Caco-2 (cell line): Measurements from ENCODE around the gene POU4F1. TPM values are rescaled to one million over a fixed set of nuclear protein-coding genes. Genes with fewer than 3 reads are reported as not detected.

Experiments
- BruUV-seq: library from RNA; stranded (reverse); fragments of 400-500 nt; replicated peaks from 2 replicates; lab custom pipeline; 2021; lab: Mats Ljungman, UMichigan
- CTCF ChIA-PET: fragments of 300-600 bp; sonication (Branson Sonifier 250); formaldehyde crosslinking; loops from one replicate; lab custom pipeline; 2022; ENCODE audit warnings: antibody characterized with exemption; lab: Charles Lee
- POLR2A ChIA-PET: fragments of 300-600 bp; sonication (Branson Sonifier 250); formaldehyde crosslinking; loops from one replicate; lab custom pipeline; 2022; ENCODE audit warnings: antibody characterized with exemption; lab: Charles Lee
- DNase-seq, 2 experiments: peaks; one replicate each; pipeline versions ENCODE4 v3.0.0 to v3.0.0-alpha.2; 2020 to 2022
- H3K27me3 ChIP-seq: replicated peaks from 2 replicates; pipeline ENCODE4 v1.6.0; 2011; ENCODE audit warnings: low read length; ENCODE audit not compliant: control insufficient read depth, insufficient read depth
- H3K36me3 ChIP-seq: 2 replicates; pipeline ENCODE4 v1.5.1; 2011; ENCODE audit warnings: low read length; ENCODE audit not compliant: control insufficient read depth, insufficient read depth
- H3K4me1 ChIP-seq: fragments of 250-450 bp; sonication (Bioruptor Pico); 2 replicates; pipeline ENCODE4 v1.5.1; 2020; ENCODE audit warnings: mild to moderate bottlenecking
- H3K4me3 ChIP-seq: 2 replicates; pipeline ENCODE4 v1.5.1; 2011; ENCODE audit warnings: low read depth, mild to moderate bottlenecking, control low read depth, low read length
- H3K9me3 ChIP-seq: fragments of 250-450 bp; sonication (Bioruptor Pico); 2 replicates; pipeline ENCODE4 v1.5.1; 2020; ENCODE audit warnings: mild to moderate bottlenecking, moderate library complexity
- H3K27ac Mint-ChIP-seq: one replicate; pipeline ENCODE4 v1.8.0; 2022; ENCODE audit warnings: mixed read lengths; ENCODE audit not compliant: unreplicated experiment
- H3K27me3 Mint-ChIP-seq: one replicate; pipeline ENCODE4 v1.8.0; 2022; ENCODE audit warnings: mixed read lengths; ENCODE audit not compliant: insufficient read depth, unreplicated experiment
- H3K36me3 Mint-ChIP-seq: one replicate; pipeline ENCODE4 v1.8.0; 2022; ENCODE audit warnings: mild to moderate bottlenecking, mixed read lengths; ENCODE audit not compliant: insufficient read depth, unreplicated experiment
- H3K4me1 Mint-ChIP-seq: one replicate; pipeline ENCODE4 v1.8.0; 2022; ENCODE audit warnings: low read depth, mixed read lengths; ENCODE audit not compliant: unreplicated experiment
- H3K4me3 Mint-ChIP-seq: one replicate; pipeline ENCODE4 v1.8.0; 2022; ENCODE audit warnings: mild to moderate bottlenecking, moderate library complexity, mixed read lengths; ENCODE audit not compliant: unreplicated experiment
- H3K9me3 Mint-ChIP-seq: one replicate; pipeline ENCODE4 v1.8.0; 2022; ENCODE audit warnings: mixed read lengths; ENCODE audit not compliant: unreplicated experiment
- intact Hi-C: fragments of 100-400 bp; cut with micrococcal nuclease; formaldehyde crosslinking; loops from one replicate; pipeline ENCODE4 v1.10.0; 2022; ENCODE audit not compliant: unreplicated experiment
- total RNA-seq: library from RNA; stranded (reverse); gene quantifications from 2 replicates; pipeline ENCODE4 v1.2.3, GENCODE V29; 2022
- TF ChIP-seq, protein P1 (sequence below), 2 experiments: fragments of 200-600 bp in 1 of 2; IDR thresholded peaks; 1 replicate in 1 of 2; 2 replicates in 1 of 2; pipeline versions ENCODE4 v1.5.1 to v1.8.0; 2011 to 2022; ENCODE audit warnings: antibody characterized with exemption in 1 of 2, control low read depth in 1 of 2, inconsistent platforms in 1 of 2, low read depth in 1 of 2, low read length in 1 of 2, mild to moderate bottlenecking in 1 of 2, moderate library complexity in 1 of 2; ENCODE audit not compliant: insufficient read depth in 1 of 2, severe bottlenecking in 1 of 2, unreplicated experiment in 1 of 2

The POU4F1 gene
- total RNA-seq, 1 experiment from 2014 or later: 8.1 TPM

DNA sequence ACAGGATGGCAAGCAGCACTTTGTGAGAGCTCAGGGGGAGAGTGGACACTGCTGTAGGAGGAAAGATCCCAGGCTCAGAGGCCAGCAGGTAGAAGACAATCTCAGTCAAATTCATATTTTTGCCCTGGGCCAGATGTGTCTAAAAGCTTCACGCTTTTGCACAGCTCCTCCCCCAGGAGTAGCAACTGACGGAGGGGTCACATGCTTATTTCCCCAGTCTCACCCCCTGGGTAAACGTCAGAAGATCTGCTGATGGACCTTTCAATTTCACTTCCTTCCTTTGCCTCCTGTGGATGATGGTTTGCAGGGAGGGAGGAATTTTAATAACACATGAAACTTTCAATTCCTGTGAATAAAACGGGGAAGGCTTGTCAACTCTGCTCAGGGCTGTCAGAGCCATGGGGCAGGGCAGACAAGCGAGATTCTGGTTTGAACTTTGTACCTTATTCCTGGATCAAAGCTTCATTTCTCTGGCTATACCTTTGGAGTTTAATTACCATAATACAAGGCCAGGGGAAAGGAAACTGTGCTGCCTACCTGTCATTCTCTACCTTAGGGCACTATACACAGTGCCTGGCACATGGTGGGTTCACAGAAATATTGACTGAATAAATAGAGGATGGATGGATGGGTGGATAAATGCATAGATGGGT, 41.0 kb downstream of the POU4F1 start:
- H3K9me3 Mint-ChIP-seq: no peaks in the 10 kb centered on the region
- CTCF ChIA-PET: no interaction called here
- DNase-seq: no peak
- TF ChIP-seq, protein P1, sequence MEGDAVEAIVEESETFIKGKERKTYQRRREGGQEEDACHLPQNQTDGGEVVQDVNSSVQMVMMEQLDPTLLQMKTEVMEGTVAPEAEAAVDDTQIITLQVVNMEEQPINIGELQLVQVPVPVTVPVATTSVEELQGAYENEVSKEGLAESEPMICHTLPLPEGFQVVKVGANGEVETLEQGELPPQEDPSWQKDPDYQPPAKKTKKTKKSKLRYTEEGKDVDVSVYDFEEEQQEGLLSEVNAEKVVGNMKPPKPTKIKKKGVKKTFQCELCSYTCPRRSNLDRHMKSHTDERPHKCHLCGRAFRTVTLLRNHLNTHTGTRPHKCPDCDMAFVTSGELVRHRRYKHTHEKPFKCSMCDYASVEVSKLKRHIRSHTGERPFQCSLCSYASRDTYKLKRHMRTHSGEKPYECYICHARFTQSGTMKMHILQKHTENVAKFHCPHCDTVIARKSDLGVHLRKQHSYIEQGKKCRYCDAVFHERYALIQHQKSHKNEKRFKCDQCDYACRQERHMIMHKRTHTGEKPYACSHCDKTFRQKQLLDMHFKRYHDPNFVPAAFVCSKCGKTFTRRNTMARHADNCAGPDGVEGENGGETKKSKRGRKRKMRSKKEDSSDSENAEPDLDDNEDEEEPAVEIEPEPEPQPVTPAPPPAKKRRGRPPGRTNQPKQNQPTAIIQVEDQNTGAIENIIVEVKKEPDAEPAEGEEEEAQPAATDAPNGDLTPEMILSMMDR (IDR thresholded peaks at IDR 0.05; ENCODE audit: insufficient read depth in 1 of 2, low read depth in 1 of 2, low read length in 1 of 2, severe bottlenecking in 1 of 2, unreplicated experiment in 1 of 2): no peak
- Histone ChIP-seq H3K4me3 (no peak overlapping the region), H3K4me1 (no peaks in the 10 kb centered on the region), H3K36me3 (no peaks in the 10 kb centered on the region), H3K27me3 (no peaks in the 10 kb centered on the region), H3K9me3 (no peaks in the 10 kb centered on the region)
- no peaks in the 10 kb centered on the region for H3K36me3 Mint-ChIP-seq
- POLR2A ChIA-PET: no interaction called here
- H3K4me3 Mint-ChIP-seq: no peak overlapping the region
- BruUV-seq: no TSS peak
- no peaks in the 10 kb centered on the region for H3K4me1 Mint-ChIP-seq
- H3K27me3 Mint-ChIP-seq: peaks cover 11% of the 10 kb centered on the region
- H3K27ac Mint-ChIP-seq: no peak overlapping the region
- intact Hi-C loops: no loop called here

Other genes starting within 250 kb of the POU4F1 start
- gene OBI1, start 55.6 kb upstream of the POU4F1 start, total RNA-seq: 17.9 and 19.9 TPM in 2 replicates